ENCODE data around the gene CDHR3.

The CDHR3 gene

GRCh38 chr7:106056513-106057203, 93.6 kb downstream of the CDHR3 start:
- H3K27me3 Mint-ChIP-seq (ENCODE audit: low read depth, poor library complexity), result peaks cover 9% of the 10 kb centered on the region
- no peak overlapping the region for H3K4me3 Mint-ChIP-seq
- H3K27ac Mint-ChIP-seq, result no peak overlapping the region
- peak; percentile 67 for TF ChIP-seq CTCF (IDR thresholded peaks at IDR 0.05)
- H3K9me3 Mint-ChIP-seq, result peaks cover 11% of the 10 kb centered on the region
- peaks cover 7% of the 10 kb centered on the region for H3K36me3 Mint-ChIP-seq (ENCODE audit: low read depth)
- peak; percentile 56 for DNase-seq
- H3K4me1 Mint-ChIP-seq, result peaks cover 39% of the 10 kb centered on the region

DNA sequence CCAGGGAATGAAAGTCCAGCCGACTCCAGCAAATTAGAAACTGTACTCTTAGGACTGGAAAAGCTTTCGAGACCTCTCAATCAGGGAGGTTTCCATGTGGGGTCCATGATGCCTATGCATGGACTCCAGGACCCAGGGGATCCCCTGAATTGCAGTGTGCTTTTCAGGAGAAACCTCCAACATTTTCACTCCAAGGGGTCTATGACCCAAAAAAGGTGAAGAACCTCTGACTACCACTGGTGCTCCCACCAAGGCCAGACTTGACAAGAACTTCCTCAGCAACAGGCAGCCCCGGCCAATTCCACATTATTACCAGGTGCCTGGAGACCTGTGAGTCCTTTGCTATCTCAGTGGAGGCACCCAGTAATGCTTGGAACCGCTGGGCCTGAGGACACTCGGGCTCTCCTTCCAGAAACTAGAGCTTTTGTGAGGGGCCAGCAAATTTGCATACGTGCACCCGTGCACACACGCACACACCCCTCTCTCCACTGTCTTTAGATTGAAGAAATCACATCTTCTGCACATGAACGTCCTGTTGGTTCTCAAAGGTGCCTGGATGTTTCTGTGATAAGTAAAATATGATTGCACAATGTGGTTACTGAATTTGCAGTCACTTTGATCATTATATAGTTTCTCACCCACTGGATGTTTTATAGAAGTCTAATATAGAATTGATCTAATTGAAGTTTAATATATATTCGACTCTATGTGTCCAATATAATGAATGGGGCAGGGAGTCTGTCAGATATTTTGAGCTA, 94.3 kb downstream of the CDHR3 start:
- Mint-ChIP-seq H3K27me3 (ENCODE audit: low read depth, poor library complexity) (peaks cover 9% of the 10 kb centered on the region), H3K4me3 (no peak overlapping the region), H3K9me3 (peaks cover 14% of the 10 kb centered on the region), H3K27ac (no peak overlapping the region), H3K36me3 (ENCODE audit: low read depth) (peaks cover 7% of the 10 kb centered on the region), H3K4me1 (peaks cover 43% of the 10 kb centered on the region)
- DNase-seq, result no peak
- TF ChIP-seq CTCF (IDR thresholded peaks at IDR 0.05), result no peak

DNA sequence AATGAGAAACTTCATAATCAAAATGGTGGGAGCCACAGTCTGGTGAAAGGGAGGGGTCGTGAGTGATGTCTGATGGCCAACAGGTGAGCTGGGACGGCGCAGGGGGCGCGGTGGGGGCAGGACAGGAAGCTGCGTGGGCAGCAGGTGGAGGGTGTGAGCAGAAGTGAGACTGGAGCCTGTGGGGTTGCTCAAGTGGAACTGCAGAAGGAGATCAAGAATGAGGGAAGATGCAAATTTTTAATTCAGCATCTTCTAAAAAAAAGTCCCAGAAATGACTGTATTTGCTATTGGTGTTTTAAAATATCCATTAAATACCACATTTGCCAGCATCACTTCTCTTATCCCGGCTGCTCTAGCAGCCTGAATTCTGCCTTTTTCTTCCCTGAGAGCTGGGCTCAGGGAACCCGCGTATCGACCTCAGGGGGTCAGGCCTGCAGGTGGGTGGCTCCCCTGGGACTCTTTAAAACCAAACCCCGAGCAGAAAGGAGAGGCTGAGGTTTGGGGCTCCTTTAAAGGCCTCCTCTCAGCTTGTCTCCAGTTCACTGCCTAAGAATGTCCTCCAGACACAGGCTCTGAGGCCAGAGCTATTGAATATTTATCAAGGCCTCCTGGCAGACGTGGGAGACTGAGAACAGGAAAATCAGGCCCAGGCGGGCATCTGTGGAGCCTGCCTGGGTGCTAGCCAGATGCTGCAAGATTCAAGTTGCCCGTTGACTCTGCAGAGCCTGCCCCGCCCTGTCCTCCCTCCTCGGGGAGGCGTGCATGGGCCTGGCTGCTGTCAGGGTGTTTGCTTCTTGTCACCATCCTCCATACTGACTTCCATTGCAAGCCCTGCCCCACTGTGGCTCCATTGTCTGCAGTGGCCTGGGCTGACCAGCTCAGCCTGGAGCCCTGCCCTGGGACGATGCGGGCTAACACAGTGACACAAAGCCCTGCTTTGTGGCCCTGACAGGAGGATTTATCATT, 95.2 kb downstream of the CDHR3 start:
- Mint-ChIP-seq H3K27ac (no peak overlapping the region), H3K9me3 (peaks cover 14% of the 10 kb centered on the region), H3K27me3 (ENCODE audit: low read depth, poor library complexity) (peaks cover 5% of the 10 kb centered on the region), H3K36me3 (ENCODE audit: low read depth) (peaks cover 7% of the 10 kb centered on the region), H3K4me1 (peaks cover 52% of the 10 kb centered on the region), H3K4me3 (no peak overlapping the region)
- DNase-seq, result no peak
- no peak for TF ChIP-seq CTCF (IDR thresholded peaks at IDR 0.05)

DNA sequence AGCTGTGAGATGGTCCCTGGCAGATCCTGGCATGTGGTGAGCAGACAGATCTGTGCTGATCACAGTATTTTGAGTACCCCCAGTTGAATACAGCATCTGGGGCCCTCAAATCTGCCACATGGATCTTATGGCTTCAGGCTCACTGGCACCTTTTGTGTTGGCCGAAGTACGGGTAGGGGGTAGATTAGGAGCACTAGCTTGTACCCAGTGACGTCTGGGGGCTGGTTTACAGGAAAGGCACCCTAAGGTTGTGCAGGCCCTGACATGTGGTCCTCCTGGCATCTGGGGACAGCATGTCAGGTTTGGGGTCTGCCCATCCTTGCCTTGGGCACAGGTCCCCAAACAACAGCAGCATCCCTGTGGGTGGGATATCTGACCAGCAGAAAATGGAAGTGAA, 95.9 kb downstream of the CDHR3 start:
- Mint-ChIP-seq H3K27me3 (ENCODE audit: low read depth, poor library complexity) (no peaks in the 10 kb centered on the region), H3K9me3 (peaks cover 14% of the 10 kb centered on the region), H3K36me3 (ENCODE audit: low read depth) (peaks cover 7% of the 10 kb centered on the region), H3K27ac (no peak overlapping the region), H3K4me1 (peaks cover 59% of the 10 kb centered on the region), H3K4me3 (no peak overlapping the region)
- no peak for TF ChIP-seq CTCF (IDR thresholded peaks at IDR 0.05)
- DNase-seq, result no peak

GRCh38 chr7:106059556-106059955, 96.5 kb downstream of the CDHR3 start:
- Mint-ChIP-seq H3K9me3 (peaks cover 14% of the 10 kb centered on the region), H3K4me3 (no peak overlapping the region), H3K27me3 (ENCODE audit: low read depth, poor library complexity) (no peaks in the 10 kb centered on the region), H3K27ac (peak overlapping the region; percentile 19), H3K4me1 (peaks cover 64% of the 10 kb centered on the region), H3K36me3 (ENCODE audit: low read depth) (peaks cover 7% of the 10 kb centered on the region)
- TF ChIP-seq CTCF (IDR thresholded peaks at IDR 0.05), result no peak
- no peak for DNase-seq
